GM12873 (cell line): ENCODE data around the gene PRMT3.

ENCODE experiments used
- CTCF ChIP-seq: IDR thresholded peaks from 2 replicates; pipeline ENCODE4 v1.5.1; 2012; ENCODE audit warnings: low read depth, mild to moderate bottlenecking, moderate library complexity, low read length, control low read depth; ENCODE audit not compliant: insufficient read depth; ENCODE audit errors: missing control alignments

The PRMT3 gene

GRCh38 chr11:20417771-20418170 is 30.3 kb downstream of the PRMT3 start:
- no peak for TF ChIP-seq CTCF

- no peak for TF ChIP-seq CTCF
Observed at GRCh38 chr11:20421946-20422345, 34.4 kb downstream of the PRMT3 start.

- no peak for TF ChIP-seq CTCF
Observed at GRCh38 chr11:20429216-20429615, 41.7 kb downstream of the PRMT3 start.

GRCh38 chr11:20438637-20439036 is 51.1 kb downstream of the PRMT3 start:
- TF ChIP-seq CTCF, result no peak

GRCh38 chr11:20443596-20443995 is 56.1 kb downstream of the PRMT3 start:
- TF ChIP-seq CTCF, result peak; percentile 44

GRCh38 chr11:20444535-20444934 is 57.0 kb downstream of the PRMT3 start:
- TF ChIP-seq CTCF, result no peak

- no peak for TF ChIP-seq CTCF
Observed at GRCh38 chr11:20448834-20449233, 61.3 kb downstream of the PRMT3 start.
